Thyroid gland (tissue), 4 donors: ENCODE results near the gene CACNA1I. TPM values are rescaled to one million over a fixed set of nuclear protein-coding genes. Genes with fewer than 3 reads are reported as not detected.

Experiments
- DNase-seq, 2 donors: peaks; one replicate each; pipeline ENCODE4 v3.0.0-alpha.2; 2019
- H3K27ac ChIP-seq, 3 donors: fragments of 200-600 bp; sonication (generic); 1 replicate in 2 of 3; 2 replicates in 1 of 3; pipeline ENCODE4 v1.5.1; 2016 to 2019; ENCODE audit warnings: mild to moderate bottlenecking in 1 of 3, moderate library complexity in 1 of 3
- H3K27me3 ChIP-seq: fragments of 200-600 bp; sonication (generic); one replicate; pipeline ENCODE4 v1.5.1; 2019
- H3K36me3 ChIP-seq, 2 donors: fragments of 200-600 bp; sonication (generic); one replicate each; pipeline ENCODE4 v1.5.1; 2016 to 2019
- H3K4me1 ChIP-seq, 2 donors: fragments of 200-600 bp; sonication (generic); one replicate each; pipeline ENCODE4 v1.5.1; 2017 to 2019
- H3K4me3 ChIP-seq, 3 donors: fragments of 200-600 bp; sonication (generic); replicated peaks in 1 of 3; 1 replicate in 2 of 3; 2 replicates in 1 of 3; pipeline ENCODE4 v1.5.1; 2016; ENCODE audit warnings: mild to moderate bottlenecking in 1 of 3
- H3K9me3 ChIP-seq: fragments of 200-600 bp; sonication (generic); one replicate; pipeline ENCODE4 v1.5.1; 2017
- CTCF ChIP-seq, 6 experiments: fragments of 200-600 bp in 3 of 6; fragments of 450-650 bp in 3 of 6; sonication (generic) in 3 of 6; IDR thresholded peaks; one replicate each; pipeline ENCODE4 v1.5.1; 2016 to 2019; ENCODE audit warnings: antibody characterized with exemption in 6 of 6, mild to moderate bottlenecking in 2 of 6, inconsistent platforms in 1 of 6, moderate library complexity in 1 of 6
- POLR2A ChIP-seq, 2 donors: fragments of 450-650 bp; IDR thresholded peaks; one replicate each; pipeline ENCODE4 v1.6.1; 2017; ENCODE audit warnings: antibody characterized with exemption in 2 of 2, mild to moderate bottlenecking in 2 of 2, moderate library complexity in 1 of 2
- WGBS, 2 donors: methylation state at CpG; one replicate each; pipeline ENCODE4 v1.1.5; 2017; 5-methylcytosine and 5-hydroxymethylcytosine counted together
- intact Hi-C: fragments of 100-400 bp; cut with DNase I; formaldehyde crosslinking; loops from one replicate; pipeline ENCODE4 v1.15.1; 2023
- total RNA-seq, 4 donors: library from RNA; depleted of rRNA; stranded (reverse); fragments of >200 nt; gene quantifications; one replicate each; pipeline ENCODE4 v1.2.3, GENCODE V29; 2016

Gene CACNA1I
- total RNA-seq, 4 donors from 2014 or later = 3.7 to 10.7 (median 6.4) TPM

- Histone ChIP-seq H3K36me3 (no peaks in the 10 kb centered on the region), H3K9me3 (no peaks in the 10 kb centered on the region), H3K27ac (no peak overlapping the region), H3K4me1 (peaks cover 13 to 21% of the 10 kb centered on the region in 2 donors), H3K27me3 (no peaks in the 10 kb centered on the region), H3K4me3 (no peak overlapping the region)
- no peak for TF ChIP-seq CTCF (IDR thresholded peaks at IDR 0.05)
- no peak for TF ChIP-seq POLR2A (IDR thresholded peaks at IDR 0.05)
- no peak for DNase-seq
- 94 to 96% methylated on average over 5 of the region's 5 CpGs for WGBS, 2 donors
- intact Hi-C loops = no loop called here
Observed at GRCh38 chr22:39565414-39565944, 5.1 kb upstream of the CACNA1I start.

DNA sequence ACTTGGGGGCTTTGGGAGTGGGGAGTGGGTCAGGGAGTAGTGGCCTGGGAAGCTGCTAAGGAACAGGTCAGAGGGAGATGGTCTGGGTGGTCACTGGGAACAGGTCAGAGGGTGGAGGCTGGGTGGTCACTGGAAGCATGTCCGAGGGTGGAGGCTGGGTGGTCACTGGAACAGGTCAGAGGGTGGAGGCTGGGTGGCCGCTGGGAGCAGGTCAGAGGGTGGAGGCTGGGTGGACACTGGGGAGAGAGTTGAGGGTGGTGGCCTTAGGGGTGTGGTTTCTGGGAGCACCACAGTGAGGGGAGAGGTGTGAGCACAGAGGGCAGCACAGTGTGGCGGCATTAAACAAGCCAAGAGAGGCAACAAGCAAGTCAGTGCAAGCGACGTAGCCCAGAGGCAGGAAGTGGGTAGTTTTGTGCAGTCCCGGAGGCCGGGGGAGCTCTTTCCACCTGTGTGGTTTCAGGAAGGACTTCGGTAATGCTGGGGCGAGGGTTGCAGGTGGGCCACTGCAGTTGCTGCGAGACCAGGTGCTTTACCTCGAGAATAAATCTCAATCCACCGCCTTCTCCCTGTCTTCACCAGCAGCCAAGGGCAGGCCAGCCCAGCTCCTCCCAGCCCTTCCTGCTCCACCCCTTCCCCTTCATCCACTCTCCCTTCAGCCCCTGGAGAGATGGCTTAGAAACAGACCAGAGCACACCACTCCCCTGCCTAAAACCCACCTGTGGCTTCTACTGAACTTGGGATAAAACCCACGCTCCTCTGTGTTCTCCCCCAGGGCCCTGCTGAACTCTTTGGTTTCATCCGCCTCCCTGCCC, 3.2 kb upstream of the CACNA1I start:
- Histone ChIP-seq H3K4me1 (peaks cover 13 to 21% of the 10 kb centered on the region in 2 donors), H3K27me3 (no peaks in the 10 kb centered on the region), H3K36me3 (no peaks in the 10 kb centered on the region), H3K9me3 (no peaks in the 10 kb centered on the region), H3K4me3 (no peak overlapping the region), H3K27ac (peak overlapping the region; percentile 55 to 83 (median 77))
- TF ChIP-seq CTCF (IDR thresholded peaks at IDR 0.05) = no peak
- no peak for TF ChIP-seq POLR2A (IDR thresholded peaks at IDR 0.05)
- WGBS, 2 donors = 67 to 75% methylated on average over 9 to 14 of the region's 14 CpGs
- peak in 1 of 2 donors; percentile 23 for DNase-seq
- intact Hi-C loops = no loop called here

DNA sequence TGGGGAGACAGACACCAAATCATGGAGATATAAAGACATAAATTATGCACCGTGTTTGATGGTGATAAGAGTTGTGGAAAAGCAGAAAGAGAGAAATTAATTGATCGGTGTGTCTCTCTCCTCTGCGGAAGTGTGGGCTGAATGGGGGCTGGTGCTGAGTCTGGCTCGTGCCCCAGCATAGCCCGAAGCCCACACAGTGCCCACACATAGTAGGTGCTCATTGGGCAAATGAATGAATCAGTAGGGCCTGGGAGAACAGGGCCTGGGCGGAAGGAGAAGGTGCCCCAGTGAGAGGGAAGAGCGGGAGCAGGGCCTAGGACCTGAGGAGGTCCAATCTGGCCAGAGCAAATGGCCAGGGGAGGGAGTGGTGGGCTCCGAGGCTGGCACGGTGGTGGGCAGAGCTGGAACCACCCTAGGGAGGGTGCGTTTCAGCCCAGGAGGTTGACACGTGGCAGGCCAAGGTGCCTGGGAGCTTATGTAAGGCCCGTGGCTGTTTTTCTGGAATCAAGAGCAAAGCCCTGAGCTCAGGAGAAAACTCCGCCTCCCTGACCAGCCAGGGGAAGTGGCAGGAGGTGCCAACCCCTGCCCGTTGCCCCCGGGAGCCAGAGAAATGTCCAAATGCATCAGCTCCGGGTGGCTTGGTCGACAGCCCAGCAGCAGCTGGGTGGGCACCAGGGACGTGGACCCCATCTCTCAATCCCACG, 2.1 kb upstream of the CACNA1I start:
- intact Hi-C loops = no loop called here
- Histone ChIP-seq H3K36me3 (no peaks in the 10 kb centered on the region), H3K4me3 (no peak overlapping the region), H3K9me3 (no peaks in the 10 kb centered on the region), H3K4me1 (peaks cover 13 to 21% of the 10 kb centered on the region in 2 donors), H3K27ac (peak overlapping the region; percentile 55 to 83 (median 77)), H3K27me3 (no peaks in the 10 kb centered on the region)
- peak; percentile 84 to 86 for DNase-seq
- peak in 1 of 2 donors; percentile 14 for TF ChIP-seq POLR2A (IDR thresholded peaks at IDR 0.05)
- no peak for TF ChIP-seq CTCF (IDR thresholded peaks at IDR 0.05)
- 54 to 81% methylated on average over 9 to 16 of the region's 19 CpGs for WGBS, 2 donors

- no peak for TF ChIP-seq CTCF (IDR thresholded peaks at IDR 0.05)
- no peak for TF ChIP-seq POLR2A (IDR thresholded peaks at IDR 0.05)
- no peak for DNase-seq
- H3K4me3 ChIP-seq = no peak overlapping the region
- no peaks in the 10 kb centered on the region for H3K9me3 ChIP-seq
- H3K27me3 ChIP-seq = no peaks in the 10 kb centered on the region
- H3K27ac ChIP-seq = peak overlapping the region; percentile 55 to 83 (median 77)
- peaks cover 13 to 21% of the 10 kb centered on the region in 2 donors for H3K4me1 ChIP-seq
- no peaks in the 10 kb centered on the region for H3K36me3 ChIP-seq
- 96 to 97% methylated on average over 2 to 6 of the region's 7 CpGs for WGBS, 2 donors
- intact Hi-C loops = no loop called here
Observed at GRCh38 chr22:39569066-39569465, 1.5 kb upstream of the CACNA1I start.
